Activated CD8-positive, alpha-beta T cell treated with anti-CD3 and anti-CD28 coated beads for 36 hours (primary cell): ENCODE measurements around the gene SETDB1. TPM values are rescaled to one million over a fixed set of nuclear protein-coding genes. Genes with fewer than 3 reads are reported as not detected.

Experiments
- ATAC-seq: fragments of 200-7000 bp; cut with Tn5 transposase; one replicate; pipeline ENCODE4 v1.10.0; 2021; ENCODE audit warnings: mild to moderate bottlenecking, moderate library complexity
- CTCF ChIA-PET: fragments of 350-600 bp; sonication (Branson Sonifier 250); formaldehyde crosslinking; loops from one replicate; lab custom pipeline; 2021; ENCODE audit warnings: antibody characterized with exemption; lab: Charles Lee
- POLR2A ChIA-PET: fragments of 350-600 bp; sonication (Branson Sonifier 250); formaldehyde crosslinking; loops from one replicate; lab custom pipeline; 2021; ENCODE audit warnings: antibody characterized with exemption; lab: Charles Lee
- DNase-seq: peaks from one replicate; pipeline ENCODE4 v3.0.0-alpha.2; 2020
- H3K27ac Mint-ChIP-seq: one replicate; pipeline ENCODE4 v1.8.0; 2021; ENCODE audit warnings: mild to moderate bottlenecking, mixed read lengths
- H3K27me3 Mint-ChIP-seq: one replicate; pipeline ENCODE4 v1.8.0; 2021; ENCODE audit warnings: mixed read lengths
- H3K36me3 Mint-ChIP-seq: one replicate; pipeline ENCODE4 v1.8.0; 2021; ENCODE audit warnings: low read depth, mixed read lengths
- H3K4me1 Mint-ChIP-seq: one replicate; pipeline ENCODE4 v1.8.0; 2021; ENCODE audit warnings: low read depth, mixed read lengths
- H3K4me3 Mint-ChIP-seq: one replicate; pipeline ENCODE4 v1.8.0; 2021; ENCODE audit warnings: mild to moderate bottlenecking, moderate library complexity, mixed read lengths
- H3K9me3 Mint-ChIP-seq: one replicate; pipeline ENCODE4 v1.8.0; 2021; ENCODE audit warnings: mixed read lengths
- CTCF ChIP-seq: fragments of 200-600 bp; IDR thresholded peaks from one replicate; pipeline ENCODE4 v1.8.0; 2022; ENCODE audit warnings: antibody characterized with exemption, mild to moderate bottlenecking
- intact Hi-C: fragments of 100-400 bp; cut with micrococcal nuclease; formaldehyde crosslinking; loops from one replicate; pipeline ENCODE4 v1.10.0; 2022
- total RNA-seq, 2 experiments: library from RNA; stranded (reverse); gene quantifications; one replicate each; pipeline ENCODE4 v1.2.3, GENCODE V29; 2021

SETDB1 gene
- total RNA-seq, 2 experiments from 2014 or later = 45.1 to 52.3 TPM

GRCh38 chr1:151012684-151013471 is 86.7 kb downstream of the SETDB1 start:
- H3K4me1 Mint-ChIP-seq = peaks cover 38% of the 10 kb centered on the region
- CTCF ChIA-PET = interaction anchor here (0.7 to 3.9 kb wide), 7 partner anchors 11 to 628 kb away, joined by 3 to 14 read pairs (median 5); partner anchors contain the start of gene TNFAIP8L2
- H3K27ac Mint-ChIP-seq = no peak overlapping the region
- H3K36me3 Mint-ChIP-seq = peaks cover 3% of the 10 kb centered on the region
- TF ChIP-seq CTCF = no peak
- DNase-seq (no peak), ATAC-seq (no peak)
- intact Hi-C loops = no loop called here
- POLR2A ChIA-PET = interaction anchor here (0.7 kb wide), 1 partner anchor 18 kb away, joined by 3 read pairs; no protein-coding TSS in a partner anchor
- H3K4me3 Mint-ChIP-seq = no peak overlapping the region
- H3K27me3 Mint-ChIP-seq = no peaks in the 10 kb centered on the region
- H3K9me3 Mint-ChIP-seq = no peaks in the 10 kb centered on the region

GRCh38 chr1:151013518-151013917 is 87.4 kb downstream of the SETDB1 start:
- DNase-seq (no peak), ATAC-seq (no peak)
- no peak for TF ChIP-seq CTCF
- Mint-ChIP-seq H3K9me3 (no peaks in the 10 kb centered on the region), H3K27ac (no peak overlapping the region), H3K4me3 (no peak overlapping the region), H3K4me1 (peaks cover 36% of the 10 kb centered on the region), H3K27me3 (no peaks in the 10 kb centered on the region), H3K36me3 (peaks cover 3% of the 10 kb centered on the region)
- intact Hi-C loops = no loop called here
- POLR2A ChIA-PET = no interaction called here
- CTCF ChIA-PET = interaction anchor here (1.6 kb wide), 1 partner anchor 11 kb away, joined by 7 read pairs; no protein-coding TSS in a partner anchor

Other genes with a start within 250 kb of the SETDB1 start
- 10 to 100 TPM; 15.8 to 16.9 TPM for gene GOLPH3L, start 229.2 kb upstream of the SETDB1 start, total RNA-seq
- not detected for gene HORMAD1, start 205.5 kb upstream of the SETDB1 start, total RNA-seq
- gene CTSS, start 160.6 kb upstream of the SETDB1 start, total RNA-seq = 10 to 100 TPM; 36.7 to 38.4 TPM
- gene CTSK, start 118.1 kb upstream of the SETDB1 start, total RNA-seq = 1 to 10 TPM; 2.9 to 3.6 TPM
- gene ARNT, start 49.8 kb upstream of the SETDB1 start, total RNA-seq = 10 to 100 TPM; 42.3 to 43.0 TPM
- gene CTXND2, start 39.2 kb upstream of the SETDB1 start, total RNA-seq = not detected
- 100 to 1,000 TPM; 129 to 132 TPM for gene CERS2, start 48.5 kb downstream of the SETDB1 start, total RNA-seq
- gene ANXA9, start 55.9 kb downstream of the SETDB1 start, total RNA-seq = under 1 TPM in 1 of 2 experiments, not detected in 1; 0.25 TPM
- 10 to 100 TPM; 10.4 TPM for gene MINDY1, start 80.5 kb downstream of the SETDB1 start, total RNA-seq
- 10 to 100 TPM; 12.4 to 15.7 TPM for gene PRUNE1, start 82.1 kb downstream of the SETDB1 start, total RNA-seq
- 1 to 10 TPM in 1 of 2 experiments, under 1 TPM in 1; 0.54 to 1.4 TPM for gene BNIPL, start 110.2 kb downstream of the SETDB1 start, total RNA-seq
- 1 to 10 TPM; 1.4 to 1.9 TPM for gene C1orf56, start 121.4 kb downstream of the SETDB1 start, total RNA-seq
- 10 to 100 TPM; 86.5 to 92.8 TPM for gene CDC42SE1, start 133.3 kb downstream of the SETDB1 start, total RNA-seq
- gene MLLT11, start 134.0 kb downstream of the SETDB1 start, total RNA-seq = 1 to 10 TPM; 4.2 to 4.8 TPM
- gene GABPB2, start 144.4 kb downstream of the SETDB1 start, total RNA-seq = 10 to 100 TPM; 17.5 to 19.3 TPM
- 1 to 10 TPM; 3.4 to 3.7 TPM for gene SEMA6C, start 220.3 kb downstream of the SETDB1 start, total RNA-seq
- 10 to 100 TPM; 16.1 to 17.5 TPM for gene TNFAIP8L2, start 230.3 kb downstream of the SETDB1 start, total RNA-seq
- 1 to 10 TPM; 4.5 TPM for gene LYSMD1, start 239.5 kb downstream of the SETDB1 start, total RNA-seq
- 10 to 100 TPM; 57.0 to 59.6 TPM for gene SCNM1, start 239.8 kb downstream of the SETDB1 start, total RNA-seq
- 1 to 10 TPM; 1.9 to 2.5 TPM for gene TMOD4, start 249.6 kb downstream of the SETDB1 start, total RNA-seq